K562 (cell line): ENCODE data around the gene UQCRC1. TPM values are rescaled to one million over a fixed set of nuclear protein-coding genes. Genes with fewer than 3 reads are reported as not detected.
A peak's percentile ranks its signal among the peaks of the same experiment; 100 is the strongest.

Experiments used
- ATAC-seq: fragments of 200-7000 bp; cut with Tn5 transposase; 3 replicates; pipeline ENCODE4 v1.9.1; 2020; ENCODE audit warnings: moderate library complexity
- BruUV-seq: library from RNA; stranded (reverse); fragments of 400-500 nt; replicated peaks from 2 replicates; lab custom pipeline; 2021; lab: Mats Ljungman, UMichigan
- CTCF ChIA-PET: fragments of 300-600 bp; formaldehyde crosslinking; extraction: SDS; loops from one replicate; lab custom pipeline; 2021; ENCODE audit warnings: low intra/inter-chr PET ratio; lab: Yijun Ruan, JAX
- POLR2A ChIA-PET: fragments of 300-600, 350-650 bp; sonication (Branson Sonifier 250); formaldehyde crosslinking; extraction: SDS; loops from one replicate; lab custom pipeline; 2021; ENCODE audit warnings: antibody characterized with exemption, inconsistent platforms; lab: Yijun Ruan, JAX
- DNase-seq, 4 experiments: peaks; one replicate each; pipeline versions ENCODE4 v3.0.0 to v3.0.0-alpha.2; 2011 to 2018; ENCODE audit warnings: low spot score in 3 of 4, mixed read lengths in 3 of 4; ENCODE audit errors: extremely low read depth in 1 of 4
- FAIRE-seq: peaks from 2 replicates; lab custom pipeline; 2011; peaks lifted over from hg19 to GRCh38; lab: Jason Lieb, UNC
- H2AFZ ChIP-seq: 2 replicates; pipeline ENCODE4 v1.6.0; 2011; ENCODE audit warnings: low read depth, low read length, control low read depth, inconsistent platforms
- H3K27ac ChIP-seq: fragments of 200-600 bp; 3 replicates; pipeline ENCODE4 v1.8.0; 2011; ENCODE audit warnings: low read depth, mild to moderate bottlenecking, control low read depth, inconsistent platforms, low read length, moderate library complexity, mixed read lengths; ENCODE audit errors: extremely low read depth
- H3K27me3 ChIP-seq, 2 experiments: fragments of 300-600 bp in 1 of 2; 2 replicates in 1 of 2; 3 replicates in 1 of 2; pipeline versions ENCODE4 v1.6.0 to v1.8.0; 2011; ENCODE audit warnings: inconsistent platforms in 2 of 2, low read length in 2 of 2, mild to moderate bottlenecking in 1 of 2, mixed read lengths in 1 of 2, moderate library complexity in 1 of 2; ENCODE audit not compliant: control insufficient read depth in 2 of 2, insufficient read depth in 2 of 2
- H3K36me3 ChIP-seq: fragments of 300-600 bp; 3 replicates; pipeline ENCODE4 v1.8.0; 2011; ENCODE audit warnings: mild to moderate bottlenecking, low read length, inconsistent platforms; ENCODE audit not compliant: control insufficient read depth, insufficient read depth
- H3K4me1 ChIP-seq, 2 experiments: fragments of 200-600 bp in 1 of 2; replicated peaks in 1 of 2; 2 replicates in 1 of 2; 3 replicates in 1 of 2; pipeline versions ENCODE4 v1.5.1 to v1.8.0; 2011; ENCODE audit warnings: inconsistent platforms in 2 of 2, low read length in 2 of 2, mild to moderate bottlenecking in 1 of 2, mixed read lengths in 1 of 2, moderate library complexity in 1 of 2; ENCODE audit not compliant: control insufficient read depth in 2 of 2, insufficient read depth in 2 of 2
- H3K4me2 ChIP-seq: 2 replicates; pipeline ENCODE4 v1.6.1; 2011; ENCODE audit warnings: low read length, control low read depth, inconsistent platforms, mixed read lengths; ENCODE audit not compliant: insufficient read depth
- H3K4me3 ChIP-seq: fragments of 200-600 bp; sonication (generic), shearing (Covaris generic); 2 replicates; pipeline ENCODE4 v1.5.1; 2016; ENCODE audit warnings: control low read depth, inconsistent platforms
- H3K79me2 ChIP-seq: fragments of 200-600 bp; 3 replicates; pipeline ENCODE4 v1.8.0; 2011; ENCODE audit warnings: low read length, inconsistent platforms; ENCODE audit not compliant: control insufficient read depth, insufficient read depth
- H3K9ac ChIP-seq, 2 experiments: 2 replicates each; pipeline versions ENCODE4 v1.6.0 to v1.6.1; 2011; ENCODE audit warnings: low read depth in 2 of 2, low read length in 2 of 2, control low read depth in 1 of 2, inconsistent platforms in 1 of 2, mild to moderate bottlenecking in 1 of 2, mixed read lengths in 1 of 2; ENCODE audit not compliant: insufficient read depth in 1 of 2
- H3K9me1 ChIP-seq: one replicate; pipeline ENCODE4 v1.6.0; 2011; ENCODE audit warnings: inconsistent platforms, mild to moderate bottlenecking, low read length, moderate library complexity; ENCODE audit not compliant: control insufficient read depth, insufficient read depth
- H3K9me3 ChIP-seq: replicated peaks from 2 replicates; pipeline ENCODE4 v1.5.1; 2011; ENCODE audit warnings: low read depth, low read length, inconsistent platforms; ENCODE audit not compliant: control insufficient read depth, insufficient read depth
- H4K20me1 ChIP-seq: replicated peaks from 2 replicates; pipeline ENCODE4 v1.6.1; 2011; ENCODE audit warnings: low read length, inconsistent platforms, mixed read lengths; ENCODE audit not compliant: control insufficient read depth, insufficient read depth
- ADNP ChIP-seq: fragments of 200-800 bp; sonication (Bioruptor generic); IDR thresholded peaks from 2 replicates; pipeline ENCODE4 v1.6.1; 2016; ENCODE audit warnings: missing genetic modification characterization, missing compliant biosample characterization
- HDGF ChIP-seq: fragments of 450-650 bp; IDR thresholded peaks from 2 replicates; pipeline ENCODE4 v1.6.1; 2016
- HNRNPK ChIP-seq: fragments of 200-400 bp; formaldehyde crosslinking; IDR thresholded peaks from one replicate; pipeline ENCODE4 v1.6.1; 2018; ENCODE audit warnings: mild to moderate bottlenecking, low read depth, low read length; ENCODE audit not compliant: poor library complexity, severe bottlenecking
- HNRNPLL ChIP-seq: fragments of 200-400 bp; formaldehyde crosslinking; IDR thresholded peaks from 2 replicates; pipeline ENCODE4 v1.6.1; 2017; ENCODE audit warnings: low read length, low read depth, mild to moderate bottlenecking; ENCODE audit not compliant: poor library complexity, severe bottlenecking
- JUNB ChIP-seq: fragments of 450-650 bp; formaldehyde crosslinking; conservative IDR thresholded peaks from 2 replicates; pipeline ENCODE4 v1.4.0; 2020; ENCODE audit warnings: mild to moderate bottlenecking
- KDM5B ChIP-seq: fragments of 200-600 bp; sonication (generic); IDR thresholded peaks from 2 replicates; pipeline ENCODE4 v1.6.1; 2012; ENCODE audit warnings: low read depth, mild to moderate bottlenecking, moderate library complexity, low read length, control low read depth, inconsistent platforms; ENCODE audit not compliant: insufficient replicate concordance
- NELFE ChIP-seq: IDR thresholded peaks from 2 replicates; pipeline ENCODE4 v1.6.1; 2011; ENCODE audit warnings: mild to moderate bottlenecking; ENCODE audit not compliant: insufficient read depth, insufficient read length
- NEUROD1 ChIP-seq: fragments of 150-350 bp; IDR thresholded peaks from 2 replicates; pipeline ENCODE4 v1.6.1; 2014; ENCODE audit warnings: borderline replicate concordance, low read length, low read depth; ENCODE audit not compliant: partially characterized antibody
- NFYB ChIP-seq: IDR thresholded peaks from 2 replicates; pipeline ENCODE4 v1.6.1; 2011; ENCODE audit warnings: mild to moderate bottlenecking, moderate library complexity; ENCODE audit not compliant: insufficient read length; ENCODE audit errors: extremely low read depth
- NRF1 ChIP-seq, 2 experiments: fragments of 450-650 bp; IDR thresholded peaks in 1 of 2; conservative IDR thresholded peaks in 1 of 2; 2 replicates each; pipeline ENCODE4 v1.6.1; 2014; ENCODE audit warnings: mild to moderate bottlenecking in 2 of 2
- POLR2A ChIP-seq: fragments of 450-650 bp; conservative IDR thresholded peaks from 2 replicates; pipeline ENCODE4 v1.6.1; 2016
- RAD21 ChIP-seq, 2 experiments: fragments of 250-450 bp in 1 of 2; fragments of 450-650 bp in 1 of 2; sonication (Bioruptor Pico) in 1 of 2; formaldehyde crosslinking in 1 of 2; IDR thresholded peaks in 1 of 2; conservative IDR thresholded peaks in 1 of 2; 2 replicates each; pipeline versions ENCODE4 v1.4.0 to v1.8.0; 2020 to 2022; ENCODE audit warnings: mild to moderate bottlenecking in 2 of 2, moderate library complexity in 1 of 2
- SIN3A ChIP-seq, 2 experiments: fragments of 150-350 bp in 1 of 2; IDR thresholded peaks; 2 replicates each; pipeline ENCODE4 v1.6.1; 2011 to 2016; ENCODE audit warnings: borderline replicate concordance in 2 of 2, low read depth in 2 of 2, low read length in 2 of 2, mild to moderate bottlenecking in 2 of 2, moderate library complexity in 2 of 2; ENCODE audit not compliant: control insufficient read depth in 1 of 2
- TBP ChIP-seq: optimal IDR thresholded peaks from 2 replicates; pipeline ENCODE3; 2011; ENCODE audit warnings: low read depth, low read length, improper control_type of control experiment
- ZNF583 ChIP-seq: fragments of 250-450 bp; sonication (Bioruptor Pico); IDR thresholded peaks from 2 replicates; pipeline ENCODE4 v1.4.0; 2020
- WGBS: fragments of 100-300 bp; shearing (Covaris generic); methylation state at CpG from one replicate; pipeline ENCODE4 v1.1.6; 2016; ENCODE audit warnings: low coverage, mixed read lengths; ENCODE audit not compliant: insufficient coverage; ENCODE audit errors: missing lambda C conversion rate; 5-methylcytosine and 5-hydroxymethylcytosine counted together
- in situ Hi-C: fragments of 300-500 bp; cut with MboI; formaldehyde crosslinking; loops from 4 replicates; pipeline ENCODE4 v1.15.0; 2018; ENCODE audit warnings: inconsistent platforms, mixed read lengths
- intact Hi-C: fragments of 100-400 bp; cut with micrococcal nuclease; formaldehyde crosslinking; loops from 2 replicates; pipeline ENCODE4 v1.14.2; 2022
- polyA plus RNA-seq, 8 experiments: library from polyadenylated mRNA; depleted of rRNA in 4 of 8; stranded (reverse) in 5 of 8; unstranded in 3 of 8; fragments of >200 nt; fragmentation: Nextera tagmentation in 2 of 8; fragmentation: Illumina TruSeq in 1 of 8; extraction: Ambion mirVana in 2 of 8; extraction: Trizol in 1 of 8; gene quantifications; 2 replicates each; pipeline versions ENCODE4 v1.2.1 to v1.2.3, GENCODE V29; 2011 to 2014; ENCODE audit warnings: inconsistent platforms in 1 of 8, missing spikeins in 1 of 8
- total RNA-seq, 7 experiments: library from RNA; depleted of rRNA in 6 of 7; stranded (reverse); fragments of >200 nt in 6 of 7; fragmentation: Illumina TruSeq in 2 of 7; extraction: Trizol in 2 of 7; gene quantifications; 2 replicates each; pipeline versions ENCODE4 v1.2.1 to v1.2.3, GENCODE V29; 2011 to 2021; ENCODE audit warnings: low replicate concordance in 1 of 7
- TF ChIP-seq, protein P1 (sequence below), 2 experiments: fragments of 250-450 bp in 1 of 2; fragments of 450-650 bp in 1 of 2; sonication (Bioruptor Pico) in 1 of 2; IDR thresholded peaks; 2 replicates each; pipeline versions ENCODE4 v1.6.1 to v1.8.0; 2016 to 2021; ENCODE audit warnings: mild to moderate bottlenecking in 2 of 2, moderate library complexity in 2 of 2, missing compliant biosample characterization in 1 of 2, missing genetic modification characterization in 1 of 2
- TF ChIP-seq, protein P2 (sequence below): fragments of 250-450 bp; sonication (Bioruptor Pico); IDR thresholded peaks from 2 replicates; pipeline ENCODE4 v1.4.0; 2020; ENCODE audit warnings: mild to moderate bottlenecking, moderate library complexity, borderline replicate concordance

UQCRC1 gene
- total and polyA plus RNA-seq, 9 of the 15 experiments (the other 6 are each of a cell fraction or from before 2014, with no cell fraction given): 125 to 424 (median 268) TPM

DNA sequence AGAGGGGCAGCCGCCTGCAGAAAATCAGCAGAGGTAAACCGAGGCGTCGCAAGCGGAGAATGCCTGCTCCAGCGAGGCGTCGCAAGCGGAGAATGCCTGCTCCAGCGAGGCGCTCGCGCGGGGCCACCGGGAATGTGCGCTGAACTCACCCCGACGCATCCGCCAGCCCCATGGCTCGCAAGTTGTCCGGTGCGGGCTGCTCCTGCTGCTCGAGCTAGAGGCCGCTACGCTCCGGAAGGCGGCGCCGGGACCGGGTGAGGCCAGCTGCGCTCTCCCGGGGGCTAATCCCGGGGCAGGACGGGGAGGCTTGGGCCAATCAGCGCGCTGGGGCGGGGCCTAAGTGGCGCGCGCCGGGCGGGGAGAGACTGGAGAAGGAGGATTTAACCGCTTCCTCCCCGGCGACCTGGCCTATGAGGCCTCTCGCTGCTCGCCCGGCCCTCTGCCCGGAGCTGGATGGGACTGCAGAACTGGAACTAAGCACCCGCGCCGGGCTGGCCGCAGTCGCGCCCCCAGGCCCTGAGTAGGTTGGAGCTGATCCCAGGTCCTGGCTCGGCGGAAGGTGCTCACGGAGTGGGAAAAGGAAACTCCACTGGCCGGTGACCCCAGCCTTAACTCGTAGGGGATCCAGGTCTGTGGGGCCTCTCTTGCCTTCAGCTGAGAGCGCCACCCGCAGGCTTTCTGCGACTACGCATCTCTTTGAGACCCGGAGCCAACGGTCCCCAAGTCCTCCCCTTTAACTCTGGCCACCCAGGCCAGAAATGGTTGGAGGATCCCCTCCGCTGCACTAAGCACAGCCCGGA, 26.0 kb upstream of the UQCRC1 start, which contains the start of gene SLC26A6:
SLC26A6 (minus strand) TSS at position 240 of the 800 bp plus-strand sequence; CDS start at position 172, 68 bp downstream.
- peaks cover 11% of the 10 kb centered on the region for H3K79me2 ChIP-seq
- CTCF ChIA-PET: interaction anchor here (0.7 kb wide), 1 partner anchor 50 kb away, joined by 3 read pairs; no protein-coding TSS in a partner anchor
- POLR2A ChIA-PET: interaction anchor here (0.6 to 3.0 kb wide), 9 partner anchors 11 to 342 kb away, joined by 3 to 23 read pairs (median 5); no protein-coding TSS in a partner anchor
- peaks cover 31% of the 10 kb centered on the region; the same call in 1 of the 3 replicates for H3K36me3 ChIP-seq
- peak within 1 kb of the TSS; percentile 88 for H2AFZ ChIP-seq
- TSS peak; percentile 86 for BruUV-seq
- no peaks in the 10 kb centered on the region for H4K20me1 ChIP-seq
- peak within 1 kb of the TSS; percentile 91 for H3K4me3 ChIP-seq
- WGBS: under 1% methylated on average over 16 of the region's 68 CpGs
- peak within 1 kb of the TSS; percentile 81 for H3K4me2 ChIP-seq
- peak; percentile 96 to 99 (median 96) for DNase-seq
- H3K9me3 ChIP-seq: no peaks in the 10 kb centered on the region
- peaks cover 6 to 44% of the 10 kb centered on the region in 2 experiments; a peak in 4 of 5 replicates for H3K4me1 ChIP-seq
- peak within 1 kb of the TSS; percentile 65 for H3K27ac ChIP-seq
- H3K27me3 ChIP-seq: no peaks in the 10 kb centered on the region
- H3K9me1 ChIP-seq: peaks cover 4% of the 10 kb centered on the region
- peak; percentile 80 for FAIRE-seq
- peak within 1 kb of the TSS; percentile 80 to 95 for H3K9ac ChIP-seq
- intact Hi-C loops (loop anchor here (5.0 kb wide), 1 partner anchor 78 kb away; the partner anchor contains the start of gene PFKFB4), in situ Hi-C loops (no loop called here)
- peak; percentile 98 for ATAC-seq
- TF ChIP-seq KDM5B: peak; percentile 57
- TF ChIP-seq POLR2A: peak; percentile 73
- TF ChIP-seq, protein P1, sequence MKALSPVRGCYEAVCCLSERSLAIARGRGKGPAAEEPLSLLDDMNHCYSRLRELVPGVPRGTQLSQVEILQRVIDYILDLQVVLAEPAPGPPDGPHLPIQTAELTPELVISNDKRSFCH (CRISPR knock-in tag; IDR thresholded peaks at IDR 0.05): no peak
- TF ChIP-seq, protein P1 (tag; IDR thresholded peaks at IDR 0.05): no peak
- peak; percentile 44 for TF ChIP-seq HNRNPK
- TF ChIP-seq, protein P2, sequence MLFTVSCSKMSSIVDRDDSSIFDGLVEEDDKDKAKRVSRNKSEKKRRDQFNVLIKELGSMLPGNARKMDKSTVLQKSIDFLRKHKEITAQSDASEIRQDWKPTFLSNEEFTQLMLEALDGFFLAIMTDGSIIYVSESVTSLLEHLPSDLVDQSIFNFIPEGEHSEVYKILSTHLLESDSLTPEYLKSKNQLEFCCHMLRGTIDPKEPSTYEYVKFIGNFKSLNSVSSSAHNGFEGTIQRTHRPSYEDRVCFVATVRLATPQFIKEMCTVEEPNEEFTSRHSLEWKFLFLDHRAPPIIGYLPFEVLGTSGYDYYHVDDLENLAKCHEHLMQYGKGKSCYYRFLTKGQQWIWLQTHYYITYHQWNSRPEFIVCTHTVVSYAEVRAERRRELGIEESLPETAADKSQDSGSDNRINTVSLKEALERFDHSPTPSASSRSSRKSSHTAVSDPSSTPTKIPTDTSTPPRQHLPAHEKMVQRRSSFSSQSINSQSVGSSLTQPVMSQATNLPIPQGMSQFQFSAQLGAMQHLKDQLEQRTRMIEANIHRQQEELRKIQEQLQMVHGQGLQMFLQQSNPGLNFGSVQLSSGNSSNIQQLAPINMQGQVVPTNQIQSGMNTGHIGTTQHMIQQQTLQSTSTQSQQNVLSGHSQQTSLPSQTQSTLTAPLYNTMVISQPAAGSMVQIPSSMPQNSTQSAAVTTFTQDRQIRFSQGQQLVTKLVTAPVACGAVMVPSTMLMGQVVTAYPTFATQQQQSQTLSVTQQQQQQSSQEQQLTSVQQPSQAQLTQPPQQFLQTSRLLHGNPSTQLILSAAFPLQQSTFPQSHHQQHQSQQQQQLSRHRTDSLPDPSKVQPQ: no peak
- peak; percentile 88 for TF ChIP-seq NFYB
- TF ChIP-seq HNRNPLL: peak; percentile 38
- TF ChIP-seq NELFE: no peak
- TF ChIP-seq SIN3A (IDR thresholded peaks at IDR 0.05; ENCODE audit: borderline replicate concordance in 2 of 2, control insufficient read depth in 1 of 2, low read depth in 2 of 2, low read length in 2 of 2): peak; percentile 40 to 82; a peak in 2 of 4 replicates
- TF ChIP-seq NRF1 (conservative IDR thresholded peaks at IDR 0.05 in 1 of 2, IDR thresholded peaks at IDR 0.05 in 1 of 2): peak; percentile 81 to 85
- peak; percentile 82 for TF ChIP-seq NEUROD1
- no peak for TF ChIP-seq HDGF
- peak in 1 of 2 experiments; percentile 59; a peak in 2 of 4 replicates for TF ChIP-seq RAD21 (CRISPR knock-in tag; conservative IDR thresholded peaks at IDR 0.05 in 1 of 2, IDR thresholded peaks at IDR 0.05 in 1 of 2)
- no peak for TF ChIP-seq ADNP (tag)
- TF ChIP-seq ZNF583: no peak
- peak; percentile 61 for TF ChIP-seq TBP
- TF ChIP-seq JUNB (CRISPR knock-in tag): no peak
